ENCODE results near the gene RNF167. TPM values are rescaled to one million over a fixed set of nuclear protein-coding genes. Genes with fewer than 3 reads are reported as not detected.

The RNF167 gene
- total RNA-seq, 2 donors from 2014 or later: 92.1 to 120 TPM

GRCh38 chr17:4967539-4968485, 27.7 kb downstream of the RNF167 start, which contains the start of gene SPAG7:
SPAG7 (minus strand) TSS chr17:4967817; CDS start chr17:4967804, 13 bp downstream.
- H3K4me1 ChIP-seq: no peaks in the 10 kb centered on the region
- intact Hi-C loops (cut with DNase I): no loop called here
- H3K27me3 ChIP-seq: no peaks in the 10 kb centered on the region
- no peak for TF ChIP-seq CTCF (IDR thresholded peaks at IDR 0.05)
- peak within 1 kb of the TSS; percentile 74 for H3K4me3 ChIP-seq
- peak within 1 kb of the TSS; percentile 88 to 90 for H3K9ac ChIP-seq (ENCODE audit: low read depth in 2 of 2, low read length in 2 of 2)
- no peaks in the 10 kb centered on the region for H3K36me3 ChIP-seq
- no peaks in the 10 kb centered on the region for H3K9me3 ChIP-seq
- DNase-seq: peak; percentile 94
- peak within 1 kb of the TSS; percentile 95 for H3K27ac ChIP-seq

- no peak for TF ChIP-seq CTCF (IDR thresholded peaks at IDR 0.05)
- intact Hi-C loops (cut with DNase I): no loop called here
- Histone ChIP-seq H3K27ac (peak overlapping the region; percentile 95), H3K9me3 (no peaks in the 10 kb centered on the region), H3K4me1 (no peaks in the 10 kb centered on the region), H3K9ac (ENCODE audit: low read depth in 2 of 2, low read length in 2 of 2) (peak overlapping the region; percentile 65 to 90), H3K27me3 (no peaks in the 10 kb centered on the region), H3K4me3 (peak overlapping the region; percentile 74), H3K36me3 (no peaks in the 10 kb centered on the region)
- DNase-seq: no peak
These were observed 28.5 kb downstream of the RNF167 start for GRCh38 chr17:4968486-4969046.

- Histone ChIP-seq H3K4me1 (no peaks in the 10 kb centered on the region), H3K9ac (ENCODE audit: low read depth in 2 of 2, low read length in 2 of 2) (peak overlapping the region; percentile 19 to 90)
These were observed 29.0 kb downstream of the RNF167 start for GRCh38 chr17:4969047-4969550.

GRCh38 chr17:4969551-4970173, 29.6 kb downstream of the RNF167 start:
- H3K4me1 ChIP-seq: no peaks in the 10 kb centered on the region
- intact Hi-C loops (cut with DNase I): loop anchor here (5.0 kb wide), 1 partner anchor 67 kb away; the partner anchor contains the start of gene CHRNE
- no peaks in the 10 kb centered on the region for H3K27me3 ChIP-seq
- H3K9ac ChIP-seq (ENCODE audit: low read depth in 2 of 2, low read length in 2 of 2): peak overlapping the region in 1 of 2 donors; percentile 19
- DNase-seq: no peak
- H3K4me3 ChIP-seq: no peak overlapping the region
- H3K36me3 ChIP-seq: no peaks in the 10 kb centered on the region
- no peaks in the 10 kb centered on the region for H3K9me3 ChIP-seq
- H3K27ac ChIP-seq: peak overlapping the region; percentile 95
- no peak for TF ChIP-seq CTCF (IDR thresholded peaks at IDR 0.05)

More at GRCh38 chr17:4969047-4969550, 29.0 kb downstream of the RNF167 start:
- H3K9me3 ChIP-seq: no peaks in the 10 kb centered on the region
- H3K27ac ChIP-seq: peak overlapping the region; percentile 95
- no peaks in the 10 kb centered on the region for H3K27me3 ChIP-seq
- no peaks in the 10 kb centered on the region for H3K36me3 ChIP-seq
- intact Hi-C loops (cut with DNase I): no loop called here
- TF ChIP-seq CTCF (IDR thresholded peaks at IDR 0.05): no peak
- DNase-seq: no peak
- H3K4me3 ChIP-seq: peak overlapping the region; percentile 74

DNA sequence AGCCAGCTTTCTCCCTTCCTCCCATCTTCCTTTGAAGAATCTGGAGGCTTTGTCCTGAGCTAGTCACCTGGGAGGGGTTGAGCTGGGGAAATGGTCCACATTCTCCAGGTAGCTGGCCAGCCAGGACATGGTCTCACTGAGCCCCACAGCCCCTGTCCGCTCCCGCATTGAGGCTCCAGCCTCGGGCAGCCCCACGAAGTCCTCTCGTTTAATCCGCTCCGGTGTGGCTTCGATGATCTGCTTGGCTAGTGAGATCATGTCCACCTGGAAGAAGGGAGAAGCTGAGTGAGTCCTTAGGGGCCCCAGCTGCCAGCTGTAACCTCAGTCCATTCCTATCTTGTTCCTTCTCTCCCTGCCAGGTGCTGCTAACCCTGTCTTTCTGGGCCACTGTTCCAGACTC, 30.2 kb downstream of the RNF167 start:
- no peaks in the 10 kb centered on the region for H3K27me3 ChIP-seq
- H3K36me3 ChIP-seq: no peaks in the 10 kb centered on the region
- no peaks in the 10 kb centered on the region for H3K4me1 ChIP-seq
- intact Hi-C loops (cut with DNase I): loop anchor here (5.0 kb wide), 1 partner anchor 68 kb away; the partner anchor contains the start of gene CHRNE
- no peak overlapping the region for H3K27ac ChIP-seq
- no peaks in the 10 kb centered on the region for H3K9me3 ChIP-seq
- DNase-seq: no peak
- no peak for TF ChIP-seq CTCF (IDR thresholded peaks at IDR 0.05)
- H3K4me3 ChIP-seq: no peak overlapping the region
- no peak overlapping the region for H3K9ac ChIP-seq (ENCODE audit: low read depth in 2 of 2, low read length in 2 of 2)

All from colonic mucosa (tissue), 4 donors.